ENCODE measurements around the gene POGZ.
"Not testable (repeated sequence)": the region's sequence is repeated elsewhere in the genome, so short reads cannot be mapped to it uniquely, and the experiment has no call there.

POGZ gene

GRCh38 chr1:151408891-151409290, 50.4 kb downstream of the POGZ start:
- no peak for DNase-seq

DNA sequence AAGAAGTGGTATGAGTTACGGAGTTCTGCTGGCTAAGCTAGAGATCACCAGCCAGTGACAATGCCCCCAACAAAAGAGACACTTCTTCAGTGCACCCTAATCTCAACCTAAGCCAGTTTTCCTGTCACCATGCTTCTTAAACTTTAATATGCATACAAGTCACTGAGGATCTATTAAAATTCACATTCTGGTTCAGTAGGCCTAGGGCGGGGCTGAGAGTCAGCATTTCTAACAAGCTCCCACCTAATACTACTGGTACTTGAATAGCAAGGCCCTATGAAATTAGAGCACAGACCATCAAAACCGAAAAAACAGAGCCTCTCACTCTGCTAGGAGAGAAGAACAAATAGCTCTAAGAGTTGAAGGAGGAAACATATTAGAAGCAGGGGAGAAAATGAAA, 52.0 kb downstream of the POGZ start:
- no peak for DNase-seq

GRCh38 chr1:151406176-151406575, 53.1 kb downstream of the POGZ start:
- DNase-seq: no peak

DNA sequence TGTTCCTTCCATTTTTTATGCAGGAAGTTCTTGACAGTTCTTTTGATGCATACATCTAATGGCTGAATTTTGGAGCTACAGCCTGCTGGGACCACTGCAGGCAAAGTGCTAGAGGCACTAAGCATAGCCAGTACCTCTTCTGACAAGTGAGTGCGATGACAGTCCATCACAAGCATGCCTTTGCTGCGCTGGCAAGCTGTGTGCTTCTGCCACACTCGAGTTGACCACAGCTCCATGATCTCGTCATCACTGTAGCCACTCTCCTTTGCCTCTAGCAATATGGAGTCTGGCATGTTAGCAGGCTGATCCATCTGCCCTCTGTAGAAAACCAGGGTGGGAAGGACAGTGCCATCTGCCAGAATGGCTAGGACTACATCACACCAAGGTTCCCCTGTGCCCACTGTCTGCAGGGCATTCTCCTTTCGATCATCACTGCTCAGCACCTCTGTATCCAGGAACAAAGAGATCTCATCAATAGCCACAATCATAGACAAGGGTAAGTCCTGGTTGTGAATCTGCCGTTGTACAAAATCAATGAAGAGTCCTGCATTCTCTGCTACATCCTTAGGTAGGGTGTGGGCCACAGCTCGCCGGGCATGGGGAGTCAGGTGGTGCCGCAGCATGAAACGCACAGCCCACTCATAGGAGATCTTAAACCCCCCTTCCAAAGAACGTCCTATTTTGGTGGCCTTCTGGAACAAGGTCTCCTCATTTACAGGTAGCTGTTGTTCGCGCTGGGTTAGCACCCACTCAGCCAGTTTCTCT, 53.9 kb downstream of the POGZ start:
- DNase-seq: no peak

- no peak for DNase-seq
Measured at GRCh38 chr1:151403612-151404011, 55.7 kb downstream of the POGZ start.

DNA sequence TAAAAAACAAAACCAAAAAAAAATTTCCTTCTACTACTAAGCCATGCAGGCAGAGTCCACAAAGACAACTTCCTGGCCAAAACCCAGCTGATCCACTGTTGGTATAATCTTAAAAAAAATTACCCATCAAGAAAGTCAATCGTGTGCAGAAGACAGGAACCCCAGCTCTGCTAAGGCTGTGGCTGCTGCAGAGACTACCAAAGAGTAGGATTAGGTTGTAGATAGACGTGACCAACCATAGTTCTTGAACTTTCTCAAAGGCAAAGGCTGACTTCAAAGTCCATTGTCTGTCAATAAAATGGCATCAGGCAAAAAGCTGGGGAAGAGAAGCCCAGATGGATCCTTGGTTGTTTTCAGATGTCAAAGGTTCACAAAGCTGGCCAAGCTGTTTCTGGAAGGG, 56.5 kb downstream of the POGZ start:
- no peak for DNase-seq

GRCh38 chr1:151401860-151402259, 57.4 kb downstream of the POGZ start:
- DNase-seq: no peak

- DNase-seq: no peak
Measured at GRCh38 chr1:151401125-151401788, 58.0 kb downstream of the POGZ start.

GRCh38 chr1:151399324-151400171, 59.7 kb downstream of the POGZ start, which contains the start of gene PSMB4:
Gene PSMB4, plus strand, starts transcription at chr1:151399573. Its CDS starts 15 bp downstream, at chr1:151399588.
- peak; percentile 96 for DNase-seq

DNA sequence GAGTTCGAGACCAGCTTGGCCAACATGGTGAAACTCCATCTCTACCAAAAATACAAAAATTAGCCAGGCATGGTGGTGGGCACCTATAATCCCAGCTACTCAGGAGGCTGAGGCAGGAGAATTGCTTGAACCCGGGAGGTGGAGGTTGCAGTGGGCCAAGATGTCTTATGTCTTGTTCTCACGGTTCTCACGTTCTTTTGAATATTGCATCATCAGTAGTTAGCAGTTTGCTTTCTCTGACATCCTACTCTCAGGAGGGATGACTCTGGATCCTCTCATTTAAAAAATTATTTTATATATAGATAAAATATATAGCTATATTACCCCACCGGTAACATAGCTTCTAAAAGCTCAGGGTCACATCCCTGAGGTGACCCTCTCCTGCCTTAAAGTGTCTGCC, 63.0 kb downstream of the POGZ start:
- DNase-seq: not testable (repeated sequence)

- no peak for DNase-seq
Measured at GRCh38 chr1:151393583-151393982, 65.7 kb downstream of the POGZ start.

DNA sequence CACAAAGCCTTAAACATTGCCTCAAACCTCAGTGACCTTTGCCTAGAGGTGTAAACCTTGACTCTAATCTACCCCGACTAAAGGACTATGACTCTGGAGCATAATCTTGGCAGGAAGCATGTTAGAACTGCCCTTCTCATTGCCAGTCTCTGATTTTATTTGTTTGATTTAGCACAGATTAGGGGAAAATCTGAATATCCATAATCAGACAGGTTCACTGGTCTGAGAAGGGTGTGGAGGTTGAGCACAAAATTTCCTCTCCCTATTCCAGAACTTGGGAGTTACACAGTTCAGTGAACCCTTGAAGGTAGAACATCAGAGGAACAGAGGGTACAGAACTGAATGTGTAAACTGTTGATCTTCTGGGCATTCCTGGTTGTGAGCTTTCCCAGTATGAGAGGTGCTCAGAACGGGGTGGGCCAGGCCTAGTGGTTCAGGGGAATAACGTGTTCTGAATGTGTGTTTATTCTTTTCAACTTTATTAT, 68.2 kb downstream of the POGZ start:
- no peak for DNase-seq

GRCh38 chr1:151390221-151391078, 68.8 kb downstream of the POGZ start:
- DNase-seq: not testable (repeated sequence)

DNA sequence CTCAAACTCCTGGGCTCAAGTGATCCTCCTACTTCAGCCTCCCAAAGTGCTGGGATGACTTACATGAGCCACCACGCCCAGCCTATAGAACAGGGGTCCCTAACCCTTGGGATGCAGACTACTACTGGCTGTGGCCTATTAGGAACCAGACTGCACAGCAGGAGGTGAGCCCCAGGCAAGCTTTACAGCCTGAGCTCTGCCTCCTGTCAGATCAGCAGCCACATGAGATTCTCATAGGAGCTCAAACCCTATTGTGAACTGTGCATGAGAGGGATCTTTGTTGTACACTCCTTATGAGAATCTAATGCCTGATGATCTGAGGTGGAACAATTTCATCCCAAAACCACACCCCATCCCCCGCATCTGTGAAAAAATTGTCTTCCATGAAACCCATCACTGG, 73.3 kb downstream of the POGZ start:
- no peak for DNase-seq

DNA sequence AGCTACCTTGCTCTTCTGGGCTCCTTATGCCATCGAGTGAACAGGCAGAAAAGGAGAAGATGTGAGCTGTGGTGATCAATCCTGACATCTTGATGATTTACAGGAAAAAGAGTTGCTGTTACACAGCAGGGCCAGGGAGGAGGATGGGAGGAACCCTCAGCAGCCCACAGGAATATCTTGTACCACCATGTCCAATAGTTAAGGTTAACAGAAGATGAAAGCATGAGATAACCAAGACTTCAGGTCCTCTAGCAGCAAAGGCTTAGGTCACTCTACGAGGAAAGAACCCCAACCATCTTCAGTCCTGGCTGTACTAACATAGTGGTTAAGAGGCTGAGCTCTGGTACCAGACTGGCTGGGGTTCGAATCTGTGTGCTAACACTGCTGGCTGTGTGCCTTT, 74.7 kb downstream of the POGZ start:
- DNase-seq: no peak

DNA sequence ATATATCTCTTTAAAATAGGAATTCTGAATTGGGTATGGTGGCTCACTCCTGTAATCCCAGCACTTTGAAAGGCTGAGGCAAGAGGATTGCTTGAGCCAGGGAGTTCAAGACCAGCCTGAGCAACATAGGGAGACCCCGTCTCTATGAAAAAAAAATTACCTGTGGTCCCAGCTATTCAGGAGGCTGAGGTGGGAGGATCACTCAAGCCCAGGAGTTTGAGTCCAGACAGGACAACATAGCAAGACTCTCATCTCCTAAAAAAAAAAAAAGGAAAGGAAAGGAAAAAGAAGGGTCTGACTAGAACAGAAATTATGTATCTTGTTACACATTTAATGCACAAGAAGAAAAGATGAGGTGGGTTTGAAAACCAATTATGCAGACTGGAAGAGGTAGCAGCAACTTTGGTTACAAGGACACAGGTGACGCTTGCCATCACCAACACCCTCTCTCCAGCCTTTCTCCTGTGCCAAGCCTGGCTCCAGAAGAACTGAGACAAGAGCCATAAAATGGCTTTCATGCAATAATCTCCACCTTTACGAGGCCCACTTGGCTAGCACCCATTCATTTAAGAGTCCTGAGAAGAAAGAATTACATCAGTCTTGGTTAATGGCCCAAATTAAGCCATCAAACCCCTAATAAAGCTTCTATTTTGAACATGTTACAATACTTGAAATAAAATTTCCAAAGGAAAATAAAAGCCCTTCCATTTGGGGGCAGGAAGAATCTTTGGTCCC, 82.0 kb downstream of the POGZ start:
- DNase-seq: no peak

DNA sequence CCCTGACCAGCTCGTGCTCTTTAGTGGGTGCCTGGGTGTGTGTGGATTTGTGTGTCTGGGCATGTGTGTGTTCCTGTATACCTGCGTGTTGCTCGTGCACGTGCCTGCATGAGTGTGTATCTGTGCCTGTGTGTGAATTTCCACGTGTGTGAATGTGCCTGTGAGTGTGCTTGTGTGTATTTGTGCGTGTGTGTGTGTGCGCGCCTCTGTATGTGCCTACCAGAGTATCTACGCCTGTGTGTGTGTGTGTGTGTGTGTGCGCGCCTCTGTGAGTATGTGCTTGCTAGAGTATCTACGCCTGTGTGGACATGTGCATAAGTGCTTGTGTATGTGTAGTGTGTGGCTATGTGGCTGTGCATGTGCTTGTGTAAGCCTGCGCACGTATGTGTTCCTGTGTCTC, 86.1 kb downstream of the POGZ start:
- DNase-seq: no peak

GRCh38 chr1:151372058-151372934, 87.0 kb downstream of the POGZ start, which contains the start of gene SELENBP1:
Gene SELENBP1, minus strand, starts transcription at chr1:151372705. Its CDS starts 64 bp downstream, at chr1:151372641.
- peak; percentile 96 for DNase-seq

GRCh38 chr1:151371370-151372057, 87.8 kb downstream of the POGZ start:
- DNase-seq: peak; percentile 94
